GM21786 (cell line): ENCODE results near the gene MEOX1.

Source experiments
- ATAC-seq: cut with Tn5 transposase; IDR thresholded peaks from one replicate; pipeline ENCODE4 v1.9.1; 2021; ENCODE audit not compliant: unreplicated experiment

Gene MEOX1

DNA sequence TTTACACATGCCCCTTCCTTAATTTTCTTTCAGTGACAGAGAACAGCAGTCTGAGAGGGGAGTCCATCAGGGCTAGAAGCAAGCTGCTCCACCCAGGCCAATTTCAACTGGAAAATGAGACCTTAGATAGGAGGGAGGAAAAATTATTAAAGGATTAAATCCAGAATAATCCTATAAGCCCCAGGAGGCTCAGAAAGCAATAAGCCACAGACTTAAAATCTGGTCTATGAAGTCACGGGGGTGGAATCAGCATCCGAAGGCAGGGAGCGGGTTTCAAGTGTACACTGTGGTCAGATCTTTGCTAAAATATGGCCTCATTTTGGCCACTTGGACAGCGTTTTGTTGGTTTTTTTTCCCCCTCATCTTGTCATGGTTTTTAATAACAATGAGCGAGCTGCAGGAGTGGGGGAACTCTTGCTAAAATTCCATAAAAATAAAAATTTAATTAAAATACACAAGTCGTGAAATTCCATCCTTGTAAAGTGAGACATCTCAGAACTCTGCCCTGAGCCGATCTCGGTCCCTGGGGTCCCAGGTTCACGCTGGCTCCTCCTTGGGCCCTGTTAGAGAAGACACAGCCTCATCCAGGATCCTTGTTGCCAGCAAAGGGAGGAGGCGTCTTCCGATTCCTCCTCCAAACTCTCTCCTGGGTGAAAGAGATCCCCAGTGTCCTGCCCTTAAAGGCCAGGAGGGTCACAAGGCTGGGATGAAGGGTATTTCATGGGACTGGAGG is 63.9 kb downstream of the MEOX1 start:
- no peak for ATAC-seq

GRCh38 chr17:43595466-43595865 is 66.3 kb downstream of the MEOX1 start:
- no peak for ATAC-seq

DNA sequence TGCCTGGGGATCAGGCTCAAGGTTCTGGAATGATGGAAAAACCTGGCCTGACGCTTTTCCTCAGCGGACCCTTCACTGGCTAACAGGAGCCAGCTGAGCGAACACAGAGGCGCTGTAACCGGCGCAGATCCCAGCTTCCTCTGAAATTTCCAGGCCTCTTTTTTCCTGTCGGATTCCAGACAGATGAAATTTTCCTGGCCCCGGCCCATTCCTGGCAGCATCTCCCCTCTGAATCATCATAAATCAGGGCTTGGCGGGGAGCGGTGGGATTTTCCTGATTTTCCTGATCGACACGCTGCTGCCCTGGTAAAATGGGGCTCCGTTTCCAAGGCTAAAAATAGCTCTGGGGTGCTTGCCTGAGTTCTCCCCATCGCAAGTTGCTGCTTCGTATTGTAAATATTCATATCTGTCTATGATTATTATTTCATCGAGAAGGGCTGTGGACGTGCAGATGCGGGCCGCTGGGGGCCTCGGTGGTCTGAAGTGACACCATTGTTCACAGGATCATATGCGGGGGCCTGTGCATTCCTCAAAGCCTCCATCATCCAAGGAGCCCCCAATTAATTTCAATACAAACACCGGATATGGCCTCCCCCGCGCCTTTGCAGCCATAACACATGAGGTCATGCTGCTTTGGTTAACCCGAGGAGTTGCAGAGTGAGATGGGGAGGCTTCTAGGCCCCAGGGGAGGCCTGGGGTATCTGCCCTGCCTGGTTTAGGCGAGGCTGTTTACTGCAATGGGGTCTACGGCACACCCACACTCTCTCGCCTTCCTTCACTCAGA is 69.8 kb downstream of the MEOX1 start:
- ATAC-seq = no peak

GRCh38 chr17:43591001-43591400 is 70.7 kb downstream of the MEOX1 start:
- no peak for ATAC-seq
